ENCODE measurements around the gene VIP. TPM values are rescaled to one million over a fixed set of nuclear protein-coding genes. Genes with fewer than 3 reads are reported as not detected.

The VIP gene
- total RNA-seq, 2 donors from 2014 or later, result not detected

DNA sequence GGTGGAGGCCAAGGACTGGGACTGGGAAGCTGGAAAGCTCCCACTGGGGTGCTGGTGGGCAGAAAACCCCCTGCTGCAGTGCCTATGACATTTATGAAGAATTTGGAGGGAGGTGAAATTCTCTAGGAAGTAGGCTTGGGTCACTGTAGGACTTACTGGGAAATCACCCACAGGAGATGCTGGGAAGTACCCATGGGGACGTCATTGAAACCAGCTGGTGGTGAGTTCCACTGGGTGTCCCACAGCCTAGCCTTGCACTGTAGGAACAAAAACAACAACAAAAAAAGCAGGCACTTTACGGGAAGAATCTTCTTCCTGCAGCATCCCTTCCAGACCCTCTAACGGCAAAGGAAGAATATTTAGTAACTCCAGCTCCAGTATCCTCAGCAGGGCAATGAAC, 26.2 kb downstream of the VIP start:
- TF ChIP-seq, protein P1, sequence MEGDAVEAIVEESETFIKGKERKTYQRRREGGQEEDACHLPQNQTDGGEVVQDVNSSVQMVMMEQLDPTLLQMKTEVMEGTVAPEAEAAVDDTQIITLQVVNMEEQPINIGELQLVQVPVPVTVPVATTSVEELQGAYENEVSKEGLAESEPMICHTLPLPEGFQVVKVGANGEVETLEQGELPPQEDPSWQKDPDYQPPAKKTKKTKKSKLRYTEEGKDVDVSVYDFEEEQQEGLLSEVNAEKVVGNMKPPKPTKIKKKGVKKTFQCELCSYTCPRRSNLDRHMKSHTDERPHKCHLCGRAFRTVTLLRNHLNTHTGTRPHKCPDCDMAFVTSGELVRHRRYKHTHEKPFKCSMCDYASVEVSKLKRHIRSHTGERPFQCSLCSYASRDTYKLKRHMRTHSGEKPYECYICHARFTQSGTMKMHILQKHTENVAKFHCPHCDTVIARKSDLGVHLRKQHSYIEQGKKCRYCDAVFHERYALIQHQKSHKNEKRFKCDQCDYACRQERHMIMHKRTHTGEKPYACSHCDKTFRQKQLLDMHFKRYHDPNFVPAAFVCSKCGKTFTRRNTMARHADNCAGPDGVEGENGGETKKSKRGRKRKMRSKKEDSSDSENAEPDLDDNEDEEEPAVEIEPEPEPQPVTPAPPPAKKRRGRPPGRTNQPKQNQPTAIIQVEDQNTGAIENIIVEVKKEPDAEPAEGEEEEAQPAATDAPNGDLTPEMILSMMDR (conservative IDR thresholded peaks at IDR 0.05), result no peak
- H3K9me3 Mint-ChIP-seq, result no peaks in the 10 kb centered on the region
- no peaks in the 10 kb centered on the region for H3K9me3 ChIP-seq (ENCODE audit: control insufficient read depth, low read length)

DNA sequence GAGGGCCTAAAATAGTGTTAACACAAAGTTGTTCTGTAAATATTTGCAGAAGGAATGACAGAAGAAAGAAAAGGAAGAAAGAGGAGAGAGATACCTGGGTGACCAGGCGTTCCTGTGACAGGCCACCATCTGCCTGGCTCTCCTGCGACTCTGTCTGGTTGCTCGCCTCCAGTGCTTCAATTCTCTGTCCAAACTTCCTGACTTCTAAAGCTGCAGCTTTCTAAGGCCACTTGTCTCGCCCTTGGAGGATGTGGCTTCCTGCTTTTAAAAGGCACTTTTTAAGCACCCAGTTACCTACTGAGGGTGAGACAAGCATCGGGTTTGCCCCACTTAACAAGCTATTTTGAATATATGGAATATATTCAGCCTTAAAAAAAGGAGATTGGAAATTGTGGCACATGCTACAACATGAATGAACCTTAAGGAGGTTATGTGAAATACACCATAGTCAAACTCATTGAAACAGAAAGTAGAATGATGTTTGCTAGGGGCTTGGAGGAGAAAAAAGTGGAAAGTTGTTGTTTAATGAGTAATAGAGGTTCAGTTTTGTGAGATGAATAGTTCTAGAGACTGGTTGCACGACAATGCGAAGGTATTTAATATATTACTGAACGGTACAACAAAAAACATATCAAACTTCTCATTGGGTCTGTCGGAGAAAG, 32.8 kb downstream of the VIP start:
- H3K4me1 Mint-ChIP-seq, result no peaks in the 10 kb centered on the region
- no peaks in the 10 kb centered on the region for H3K9me3 ChIP-seq (ENCODE audit: control insufficient read depth, low read length)
- WGBS, 2 experiments (ENCODE audit: insufficient coverage in 1 of 2, insufficient read length in 1 of 2), result 83 to 88% methylated on average over 3 to 9 of the region's 9 CpGs
- no peak overlapping the region for H3K4me3 Mint-ChIP-seq
- H3K4me3 ChIP-seq (ENCODE audit: low read length), result no peak overlapping the region
- H3K27ac Mint-ChIP-seq, result no peak overlapping the region
- no peaks in the 10 kb centered on the region for H3K4me1 ChIP-seq (ENCODE audit: control insufficient read depth, insufficient read depth, low read length)
- H3K27me3 ChIP-seq (ENCODE audit: control insufficient read depth, insufficient read depth, low read length, poor library complexity, severe bottlenecking), result no peaks in the 10 kb centered on the region
- H3K36me3 Mint-ChIP-seq (ENCODE audit: low read depth), result no peaks in the 10 kb centered on the region
- no peak overlapping the region for H3K27ac ChIP-seq (ENCODE audit: low read depth, low read length)
- H3K9me3 Mint-ChIP-seq, result no peaks in the 10 kb centered on the region
- TF ChIP-seq, protein P1 (conservative IDR thresholded peaks at IDR 0.05), result no peak
- no peaks in the 10 kb centered on the region for H3K27me3 Mint-ChIP-seq (ENCODE audit: insufficient read depth)
- H3K9ac ChIP-seq (ENCODE audit: extremely low read depth, low read length, poor library complexity, severe bottlenecking), result no peak overlapping the region
- no peak for DNase-seq
- no peaks in the 10 kb centered on the region for H3K36me3 ChIP-seq (ENCODE audit: control insufficient read depth, insufficient read depth, low read length)

More for the DNA sequence above, 26.2 kb downstream of the VIP start:
- no peaks in the 10 kb centered on the region for H3K27me3 Mint-ChIP-seq (ENCODE audit: insufficient read depth)
- Histone ChIP-seq H3K36me3 (ENCODE audit: control insufficient read depth, insufficient read depth, low read length) (no peaks in the 10 kb centered on the region), H3K27ac (ENCODE audit: low read depth, low read length) (no peak overlapping the region), H3K4me3 (ENCODE audit: low read length) (no peak overlapping the region), H3K27me3 (ENCODE audit: control insufficient read depth, insufficient read depth, low read length, poor library complexity, severe bottlenecking) (no peaks in the 10 kb centered on the region), H3K9ac (ENCODE audit: extremely low read depth, low read length, poor library complexity, severe bottlenecking) (no peak overlapping the region), H3K4me1 (ENCODE audit: control insufficient read depth, insufficient read depth, low read length) (no peaks in the 10 kb centered on the region)
- no peaks in the 10 kb centered on the region for H3K36me3 Mint-ChIP-seq (ENCODE audit: low read depth)
- WGBS, 2 experiments (ENCODE audit: insufficient coverage in 1 of 2, insufficient read length in 1 of 2), result 88 to 90% methylated on average over 3 of the region's 3 CpGs
- no peak overlapping the region for H3K27ac Mint-ChIP-seq
- DNase-seq, result no peak
- no peaks in the 10 kb centered on the region for H3K4me1 Mint-ChIP-seq
- no peak overlapping the region for H3K4me3 Mint-ChIP-seq

DNA sequence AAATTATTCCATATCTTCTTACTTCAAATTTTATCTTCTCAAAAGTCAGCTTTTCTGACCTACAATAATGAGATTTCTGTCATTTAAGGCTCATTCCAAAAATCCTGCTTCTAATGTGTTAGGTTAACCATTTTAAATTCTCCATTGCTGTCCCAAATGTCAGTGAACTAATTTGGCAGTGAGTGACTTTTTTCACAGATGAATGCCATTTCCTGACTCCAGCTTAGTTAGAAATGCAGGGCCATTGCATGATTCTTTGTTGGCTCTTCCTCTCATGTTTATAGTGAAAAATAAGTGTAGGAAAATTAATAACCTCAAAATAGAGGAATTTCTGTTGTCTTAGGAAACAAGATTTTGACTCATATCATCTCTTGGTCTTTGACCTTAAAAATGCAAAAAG, 44.1 kb downstream of the VIP start:
- Mint-ChIP-seq H3K4me1 (no peaks in the 10 kb centered on the region), H3K27ac (no peak overlapping the region), H3K9me3 (no peaks in the 10 kb centered on the region), H3K27me3 (ENCODE audit: insufficient read depth) (no peaks in the 10 kb centered on the region), H3K4me3 (no peak overlapping the region), H3K36me3 (ENCODE audit: low read depth) (no peaks in the 10 kb centered on the region)
- Histone ChIP-seq H3K27me3 (ENCODE audit: control insufficient read depth, insufficient read depth, low read length, poor library complexity, severe bottlenecking) (no peaks in the 10 kb centered on the region), H3K9ac (ENCODE audit: extremely low read depth, low read length, poor library complexity, severe bottlenecking) (no peak overlapping the region), H3K4me1 (ENCODE audit: control insufficient read depth, insufficient read depth, low read length) (no peaks in the 10 kb centered on the region), H3K4me3 (ENCODE audit: low read length) (no peak overlapping the region), H3K9me3 (ENCODE audit: control insufficient read depth, low read length) (no peaks in the 10 kb centered on the region), H3K36me3 (ENCODE audit: control insufficient read depth, insufficient read depth, low read length) (no peaks in the 10 kb centered on the region), H3K27ac (ENCODE audit: low read depth, low read length) (no peak overlapping the region)
- TF ChIP-seq, protein P1 (conservative IDR thresholded peaks at IDR 0.05), result no peak
- no peak for DNase-seq
